Esophagus (tissue), 2 donors: Measurements from ENCODE around the gene MAP10. TPM values are rescaled to one million over a fixed set of nuclear protein-coding genes. Genes with fewer than 3 reads are reported as not detected.

Experiments
- H3K27ac ChIP-seq, 2 donors: one replicate each; pipeline ENCODE4 v1.5.1; 2013; ENCODE audit warnings: low read depth in 2 of 2, mild to moderate bottlenecking in 2 of 2, inconsistent platforms in 1 of 2, low read length in 1 of 2, moderate library complexity in 1 of 2
- H3K27me3 ChIP-seq, 2 donors: one replicate each; pipeline ENCODE4 v1.6.1; 2013; ENCODE audit warnings: low read length in 2 of 2, control low read depth in 1 of 2, mild to moderate bottlenecking in 1 of 2; ENCODE audit not compliant: insufficient read depth in 2 of 2, control insufficient read depth in 1 of 2
- H3K36me3 ChIP-seq, 2 donors: one replicate each; pipeline ENCODE4 v1.6.1; 2013; ENCODE audit warnings: low read length in 1 of 2; ENCODE audit not compliant: control insufficient read depth in 2 of 2, insufficient read depth in 2 of 2
- H3K4me1 ChIP-seq, 2 donors: one replicate each; pipeline ENCODE4 v1.6.1; 2013; ENCODE audit warnings: low read length in 1 of 2; ENCODE audit not compliant: control insufficient read depth in 2 of 2, insufficient read depth in 2 of 2
- H3K4me3 ChIP-seq, 2 donors: one replicate each; pipeline ENCODE4 v1.5.1; 2013; ENCODE audit warnings: low read length in 2 of 2, mild to moderate bottlenecking in 2 of 2, low read depth in 1 of 2, moderate library complexity in 1 of 2
- H3K9me3 ChIP-seq, 2 donors: one replicate each; pipeline ENCODE4 v1.6.1; 2013; ENCODE audit warnings: mild to moderate bottlenecking in 2 of 2, low read depth in 1 of 2, low read length in 1 of 2, moderate library complexity in 1 of 2; ENCODE audit not compliant: control insufficient read depth in 2 of 2, insufficient read depth in 1 of 2
- WGBS, 2 donors: extraction: QIAGEN DNeasy Blood & Tissue Kit; methylation state at CpG; one replicate each; pipeline ENCODE4 v1.1.7; 2013; 5-methylcytosine and 5-hydroxymethylcytosine counted together
- polyA plus RNA-seq, 2 donors: library from polyadenylated mRNA; stranded (reverse); fragments of 200-250 nt; gene quantifications; one replicate each; pipeline ENCODE4 v1.2.3, GENCODE V29; 2013
- donor health status: healthy with polysubstance abuse.
- donor health status: Bipolar disorder and iron deficiency.

The MAP10 gene
- polyA plus RNA-seq, 2 donors: 0.45 to 0.52 TPM

DNA sequence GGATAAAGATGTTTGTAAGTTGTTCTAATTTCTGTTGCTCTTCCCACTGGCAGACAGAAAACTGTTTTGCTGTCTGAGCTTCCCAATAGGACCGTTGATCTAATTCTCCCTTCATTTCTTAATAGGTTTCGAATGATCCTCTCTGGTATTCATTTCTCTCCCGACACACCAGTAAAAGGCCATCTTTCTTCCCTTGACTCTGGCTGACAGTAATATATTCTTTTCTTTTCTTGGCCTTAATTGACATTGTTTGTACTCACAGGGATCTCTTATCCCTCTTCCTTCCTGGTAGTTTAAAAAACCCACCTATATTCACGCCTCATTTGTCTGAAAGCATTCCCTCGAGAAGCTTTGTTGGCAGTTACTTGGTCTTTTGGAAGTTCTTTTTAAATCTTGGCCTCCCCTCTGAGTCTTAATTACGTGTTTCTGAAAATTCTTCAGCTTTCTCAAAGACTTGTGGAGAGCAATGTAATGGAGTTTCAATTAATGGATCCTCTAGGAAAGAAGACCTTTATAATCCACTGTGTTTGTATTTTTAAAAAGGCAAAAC is 40.3 kb downstream of the MAP10 start:
- WGBS, 2 donors: 69 to 76% methylated on average over 6 of the region's 6 CpGs

DNA sequence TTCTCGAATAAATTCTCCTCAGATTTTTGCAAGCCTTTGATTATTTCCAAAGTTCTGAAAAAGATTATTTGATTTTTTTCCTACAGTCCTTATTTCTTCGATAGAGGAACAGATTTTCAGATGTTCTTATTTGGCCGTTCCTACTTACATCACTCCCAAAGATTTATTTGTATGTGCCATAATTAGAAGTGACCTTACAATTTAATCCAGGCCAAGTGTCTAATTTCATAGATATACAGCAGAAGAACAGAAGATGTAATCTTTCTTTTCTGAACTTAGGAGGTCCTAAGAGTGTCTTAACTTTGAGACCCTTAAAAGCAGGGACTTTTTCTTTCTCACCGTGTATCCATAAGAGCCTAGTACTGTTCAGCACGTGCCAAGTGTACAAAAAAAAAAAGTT is 46.3 kb downstream of the MAP10 start:
- WGBS, 2 donors: 48 to 51% methylated on average over 5 of the region's 5 CpGs
- Histone ChIP-seq H3K36me3 (no peaks in the 10 kb centered on the region), H3K27me3 (no peaks in the 10 kb centered on the region), H3K4me1 (no peaks in the 10 kb centered on the region), H3K27ac (no peak overlapping the region), H3K9me3 (no peaks in the 10 kb centered on the region), H3K4me3 (no peak overlapping the region)

More for the DNA sequence above, 40.3 kb downstream of the MAP10 start:
- no peaks in the 10 kb centered on the region for H3K27me3 ChIP-seq
- peaks cover 0 to 3% of the 10 kb centered on the region in 2 donors for H3K9me3 ChIP-seq
- no peaks in the 10 kb centered on the region for H3K4me1 ChIP-seq
- no peaks in the 10 kb centered on the region for H3K36me3 ChIP-seq
- no peak overlapping the region for H3K27ac ChIP-seq
- H3K4me3 ChIP-seq: no peak overlapping the region

DNA sequence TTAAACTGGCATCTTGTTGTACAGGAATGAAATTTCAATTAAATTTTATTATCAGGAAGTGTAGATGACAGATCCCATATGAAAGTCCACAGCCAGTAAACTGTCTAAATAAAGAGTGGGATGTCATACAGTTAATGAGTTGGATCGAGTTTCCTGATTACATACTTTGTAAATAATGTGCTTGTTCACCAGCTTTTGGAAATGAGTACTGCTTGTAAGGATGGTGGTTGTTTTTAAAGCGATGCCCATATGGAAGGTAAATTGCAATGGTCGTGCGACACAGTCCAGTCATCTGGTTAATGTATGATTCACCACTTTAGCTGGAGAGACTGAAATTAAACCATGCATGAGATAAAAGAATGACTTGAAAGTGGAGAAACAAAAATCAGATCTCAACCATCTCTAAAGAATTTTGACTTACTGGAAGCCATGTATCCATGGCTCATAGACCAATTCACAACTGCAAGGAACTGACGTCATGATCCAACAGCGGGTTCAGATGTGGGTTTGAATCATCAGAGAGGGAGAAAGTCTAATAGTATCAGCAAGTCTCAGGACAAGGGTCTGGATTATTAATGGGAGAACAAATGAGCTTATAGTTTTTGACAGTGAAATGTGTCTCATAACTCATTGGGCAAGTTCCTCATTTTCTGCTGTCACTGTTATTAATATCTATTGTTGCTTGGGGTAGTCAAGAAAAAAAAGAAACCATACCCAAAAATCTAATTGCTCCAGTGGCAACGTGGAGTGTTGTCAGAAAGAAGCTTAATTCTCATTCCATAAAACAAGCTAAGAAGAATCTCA is 49.0 kb downstream of the MAP10 start:
- no peak overlapping the region for H3K27ac ChIP-seq
- H3K9me3 ChIP-seq: no peaks in the 10 kb centered on the region
- no peaks in the 10 kb centered on the region for H3K27me3 ChIP-seq
- no peaks in the 10 kb centered on the region for H3K36me3 ChIP-seq
- H3K4me3 ChIP-seq: no peak overlapping the region
- H3K4me1 ChIP-seq: no peaks in the 10 kb centered on the region
- 61 to 64% methylated on average over 7 of the region's 7 CpGs for WGBS, 2 donors

DNA sequence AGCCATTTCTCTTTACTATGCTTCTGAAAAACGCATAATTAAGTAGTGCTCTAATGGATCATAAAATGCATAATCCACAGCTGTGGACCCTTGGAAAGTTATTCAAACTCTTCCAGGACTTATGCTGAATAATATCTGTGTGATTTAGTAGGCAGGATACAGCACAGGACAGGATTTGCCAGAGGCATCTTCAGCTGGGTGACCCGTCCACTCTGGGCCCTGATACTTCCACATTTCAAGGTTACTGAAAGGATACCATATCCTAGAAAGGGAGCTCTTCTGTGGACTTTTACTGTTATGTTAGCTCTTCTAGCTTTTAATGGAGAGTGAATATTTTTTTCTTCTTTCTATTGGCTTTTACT is 49.6 kb downstream of the MAP10 start:
- Histone ChIP-seq H3K27me3 (no peaks in the 10 kb centered on the region), H3K36me3 (no peaks in the 10 kb centered on the region), H3K27ac (no peak overlapping the region), H3K4me1 (no peaks in the 10 kb centered on the region), H3K9me3 (no peaks in the 10 kb centered on the region), H3K4me3 (no peak overlapping the region)
- 89 to 94% methylated on average over 2 of the region's 2 CpGs for WGBS, 2 donors

DNA sequence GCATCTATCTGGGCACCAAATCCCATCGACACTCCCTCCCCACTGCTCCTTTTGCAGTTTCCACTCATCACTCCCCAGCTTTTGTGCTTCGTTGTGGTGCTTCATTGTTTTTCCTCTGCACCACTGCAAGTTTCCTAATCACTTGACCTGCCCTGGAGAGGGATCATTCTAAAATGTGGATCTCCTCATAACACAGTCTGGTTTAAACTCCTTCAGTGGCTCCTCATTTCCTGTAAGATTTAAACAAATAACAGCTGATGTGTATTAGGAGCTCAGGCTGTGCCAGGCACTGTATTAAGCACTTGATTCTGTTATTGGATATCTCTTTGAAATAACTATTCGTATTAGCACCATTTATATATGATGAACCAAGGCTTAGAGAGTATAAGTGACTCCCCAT is 51.3 kb downstream of the MAP10 start:
- no peaks in the 10 kb centered on the region for H3K9me3 ChIP-seq
- no peaks in the 10 kb centered on the region for H3K4me1 ChIP-seq
- no peaks in the 10 kb centered on the region for H3K36me3 ChIP-seq
- H3K4me3 ChIP-seq: no peak overlapping the region
- 66 to 72% methylated on average over 3 of the region's 3 CpGs for WGBS, 2 donors
- H3K27me3 ChIP-seq: no peaks in the 10 kb centered on the region
- no peak overlapping the region for H3K27ac ChIP-seq

Other genes starting within 250 kb of the MAP10 start
- 10 to 100 TPM; 11.2 to 16.5 TPM for gene SIPA1L2, start 175.3 kb upstream of the MAP10 start, polyA plus RNA-seq
- 10 to 100 TPM; 38.2 to 45.7 TPM for gene NTPCR, start 145.2 kb downstream of the MAP10 start, polyA plus RNA-seq